GM19452 (cell line): ENCODE data around the gene WNK4.
"Not testable (repeated sequence)": the region's sequence is repeated elsewhere in the genome, so short reads cannot be mapped to it uniquely, and the experiment has no call there.

Experiments
- ATAC-seq: cut with Tn5 transposase; IDR thresholded peaks from one replicate; pipeline ENCODE4 v1.9.1; 2021; ENCODE audit not compliant: unreplicated experiment

Gene WNK4

DNA sequence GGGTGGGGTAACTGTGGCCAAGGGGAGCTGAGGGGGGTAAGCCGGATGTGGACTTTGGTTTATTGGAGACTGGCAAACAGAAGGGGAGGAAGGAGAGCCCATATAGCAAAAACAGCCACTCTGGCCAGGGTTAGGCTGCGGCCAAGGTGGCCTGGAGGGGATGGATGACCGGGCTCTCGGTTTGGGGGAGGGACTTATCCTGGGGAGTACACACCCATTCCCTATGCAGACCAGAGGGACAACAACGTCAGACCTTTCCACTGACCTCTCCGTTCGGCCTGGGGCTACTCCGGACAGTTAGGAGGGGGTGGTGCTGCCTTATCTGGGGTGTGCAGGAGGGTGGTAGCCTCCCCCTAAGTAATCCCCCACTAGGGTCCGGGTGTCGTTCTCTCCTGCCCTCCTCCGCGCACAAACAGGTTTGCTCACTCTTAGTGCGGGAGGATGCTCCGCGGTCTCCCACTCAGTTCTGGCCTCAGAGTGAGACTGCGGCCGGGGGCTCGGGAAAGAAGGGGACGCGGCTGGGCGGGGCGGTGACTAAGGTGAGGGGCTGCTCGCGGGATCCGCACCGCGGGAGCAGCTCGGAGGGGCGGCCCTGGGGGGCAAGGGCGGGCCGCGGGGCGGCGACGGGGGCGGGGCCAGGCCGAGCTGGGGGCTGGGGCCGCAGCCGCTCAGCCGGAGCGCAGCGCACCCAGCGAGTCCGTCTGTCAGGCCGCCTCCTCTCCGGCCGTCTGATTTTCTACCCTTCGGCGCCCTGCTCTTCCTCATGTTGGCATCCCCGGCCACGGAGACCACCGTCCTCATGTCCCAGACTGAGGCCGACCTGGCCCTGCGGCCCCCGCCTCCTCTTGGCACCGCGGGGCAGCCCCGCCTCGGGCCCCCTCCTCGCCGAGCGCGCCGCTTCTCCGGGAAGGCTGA, at the start of gene WNK4:
Gene WNK4, plus strand, starts transcription at position 675 of the 915 bp plus-strand sequence. Its CDS starts 89 bp downstream, at position 764.
- no peak for ATAC-seq

DNA sequence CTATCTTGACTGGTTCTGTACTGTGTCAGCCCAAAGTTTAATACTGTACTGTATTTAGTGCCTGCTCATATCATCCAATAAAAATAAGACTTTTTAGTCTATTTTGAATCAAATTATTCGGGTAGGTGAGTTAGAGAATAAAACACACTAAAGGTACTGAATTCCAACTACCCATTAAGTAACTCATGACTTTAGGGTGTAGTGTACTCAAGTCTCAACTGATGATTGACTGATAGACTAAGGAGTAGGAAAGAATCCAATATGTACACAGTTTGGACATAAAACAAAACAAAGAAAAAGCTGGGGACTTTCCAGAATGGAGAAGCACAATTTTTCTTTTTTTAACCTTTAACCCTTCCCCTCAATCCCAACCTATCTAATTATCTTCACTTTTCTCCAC, 39.7 kb upstream of the WNK4 start:
- no peak for ATAC-seq

DNA sequence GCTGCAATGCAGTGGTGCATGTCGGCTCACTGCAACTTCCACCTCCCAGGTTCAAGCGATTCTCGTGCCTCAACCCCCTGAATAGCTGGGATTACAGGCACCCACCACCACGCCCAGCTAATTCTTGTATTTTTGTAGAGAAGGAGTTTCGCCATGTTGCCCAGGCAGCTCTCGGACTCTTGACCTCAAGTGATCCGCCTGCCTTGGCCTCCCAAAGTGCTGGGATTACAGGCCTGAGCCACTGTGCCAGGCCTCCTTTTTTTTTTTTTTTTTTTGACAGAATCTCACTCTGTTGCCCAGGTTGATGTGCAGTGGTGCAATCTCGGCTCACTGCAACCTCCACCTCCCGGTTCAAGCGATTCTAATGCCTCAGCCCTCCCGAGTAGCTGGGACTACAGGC, 37.5 kb upstream of the WNK4 start:
- not testable (repeated sequence) for ATAC-seq

DNA sequence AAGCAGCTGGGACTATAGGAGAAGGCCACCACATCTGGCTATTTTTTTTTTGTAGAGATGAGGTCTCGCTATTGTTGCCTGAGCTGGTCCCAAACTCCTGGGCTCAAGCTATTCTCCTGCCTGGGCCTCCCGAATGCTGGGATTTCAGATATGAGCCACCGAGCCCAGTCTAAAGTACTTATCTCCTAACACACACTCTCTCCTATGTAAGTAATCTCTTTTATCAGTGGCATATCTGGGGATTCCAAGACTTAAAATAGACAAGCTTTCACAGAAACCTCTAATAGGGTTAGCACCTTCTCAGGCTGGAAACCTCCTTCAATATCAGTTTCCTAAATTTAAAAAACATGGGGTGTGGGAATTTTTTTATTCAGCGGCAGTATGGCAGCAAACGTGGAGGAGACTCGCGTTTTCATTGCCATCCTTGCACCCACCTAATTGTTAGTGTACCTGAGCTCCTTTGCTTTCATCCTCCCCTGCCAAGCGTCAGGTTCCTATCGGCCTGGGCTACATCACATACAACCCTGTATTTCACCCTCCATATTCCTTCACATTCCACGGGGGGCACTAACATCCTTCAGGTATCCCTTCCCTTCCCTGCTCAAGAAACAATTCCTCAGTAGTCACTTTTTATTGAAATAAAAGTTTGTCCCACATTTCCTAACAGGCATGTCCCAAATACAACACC, 36.7 kb upstream of the WNK4 start:
- ATAC-seq = no peak

DNA sequence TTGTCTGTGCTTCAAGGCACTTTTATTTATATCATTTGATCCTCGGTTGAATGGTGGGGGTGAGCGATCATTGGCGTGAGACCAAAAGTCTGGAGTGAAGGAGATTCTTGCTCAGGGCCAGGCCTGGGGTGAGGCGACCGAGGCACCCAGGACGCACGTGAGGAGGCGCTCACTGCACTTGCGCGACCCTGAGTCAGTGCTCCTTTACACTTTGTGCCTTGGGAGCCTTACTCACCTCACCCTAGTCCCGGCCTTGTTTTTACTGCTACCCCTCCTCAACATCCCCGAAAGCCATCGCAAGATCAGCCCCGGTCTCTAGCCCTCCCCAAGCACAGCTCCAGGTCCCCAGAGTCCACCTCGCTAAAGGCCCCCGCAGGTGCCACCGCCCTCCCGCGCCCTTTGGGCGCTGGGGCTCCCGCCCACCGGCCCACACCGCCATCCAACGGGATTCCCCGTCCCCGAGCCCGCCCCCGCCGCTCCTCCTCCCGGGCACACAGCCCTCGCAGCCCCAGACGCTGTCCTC, 36.1 kb upstream of the WNK4 start:
- ATAC-seq = peak; percentile 57

DNA sequence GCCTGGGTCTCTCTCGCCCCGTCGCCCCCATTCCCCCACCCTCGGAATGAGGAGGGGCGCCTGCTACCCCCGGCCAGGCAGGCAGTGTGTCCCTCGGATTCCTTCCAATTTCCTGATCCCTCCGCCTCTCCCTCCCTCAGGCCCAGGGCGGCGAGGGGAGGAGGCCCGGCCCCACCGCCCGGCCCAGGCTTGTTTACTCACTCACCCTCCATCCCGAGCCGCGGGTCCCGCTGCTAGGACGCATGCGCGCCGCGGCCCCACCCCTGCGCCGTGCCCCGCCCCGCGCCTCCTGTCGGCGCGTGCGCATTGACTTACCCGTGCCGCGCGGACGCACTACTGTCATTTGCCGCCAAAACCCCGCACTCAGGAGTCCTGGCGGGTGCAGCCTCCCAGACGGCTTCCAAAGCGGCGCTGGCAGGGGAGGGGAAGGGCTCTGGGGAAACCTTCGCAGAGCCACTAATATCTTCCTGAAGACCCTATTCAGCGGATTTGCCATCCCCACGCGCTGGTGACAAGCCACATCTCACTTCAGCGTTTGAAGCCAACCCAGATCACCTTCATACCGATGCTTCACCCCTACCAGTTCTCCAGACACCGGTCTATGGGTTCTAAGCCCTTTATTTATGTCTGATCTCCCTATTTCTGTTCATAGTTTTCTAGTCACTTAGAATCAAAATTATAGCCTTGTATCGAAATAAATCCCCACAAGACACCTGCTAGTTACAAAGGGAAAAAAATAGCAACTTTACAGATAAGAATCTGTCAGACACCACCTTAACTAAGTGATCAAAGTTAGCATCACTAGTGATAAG, 35.4 kb upstream of the WNK4 start, which contains the start of gene EZH1:
Gene EZH1, minus strand, starts transcription at position 235 of the 812 bp plus-strand sequence. CDS start 16,099 bp downstream, outside the sequence.
- peak; percentile 76 for ATAC-seq

DNA sequence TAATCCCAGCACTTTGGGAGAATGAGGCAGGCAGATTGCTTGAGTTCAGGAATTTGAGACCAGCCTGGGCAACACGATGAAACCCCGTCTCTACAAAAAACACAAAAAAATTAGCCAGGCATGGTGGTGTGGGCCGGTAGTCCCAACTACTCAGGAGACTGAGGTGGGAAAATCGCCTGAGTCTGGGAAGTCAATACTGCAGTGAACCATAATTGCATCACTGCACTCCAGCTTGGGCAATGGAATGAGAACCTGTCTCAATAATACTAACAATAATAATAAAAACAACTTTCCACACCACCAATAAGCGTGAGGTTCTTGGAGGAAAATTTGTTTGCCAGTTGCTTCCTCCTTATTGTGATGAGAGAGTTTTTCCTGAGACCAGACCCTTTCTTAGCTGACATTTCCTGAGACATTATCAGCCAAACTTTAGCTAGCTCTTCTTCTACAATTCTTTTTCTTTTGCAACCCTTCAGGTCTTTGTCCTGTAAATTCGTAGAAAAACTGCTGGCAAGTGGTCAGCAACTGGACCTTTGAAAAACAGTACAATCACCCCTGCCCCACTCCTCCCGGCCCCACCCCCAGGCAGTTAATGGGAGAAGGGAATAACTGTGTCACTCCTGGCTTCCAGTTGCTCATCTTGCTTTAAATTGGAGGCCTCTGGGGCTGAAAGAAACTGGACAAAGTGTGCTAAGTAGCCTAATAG, 32.1 kb upstream of the WNK4 start:
- ATAC-seq = no peak

DNA sequence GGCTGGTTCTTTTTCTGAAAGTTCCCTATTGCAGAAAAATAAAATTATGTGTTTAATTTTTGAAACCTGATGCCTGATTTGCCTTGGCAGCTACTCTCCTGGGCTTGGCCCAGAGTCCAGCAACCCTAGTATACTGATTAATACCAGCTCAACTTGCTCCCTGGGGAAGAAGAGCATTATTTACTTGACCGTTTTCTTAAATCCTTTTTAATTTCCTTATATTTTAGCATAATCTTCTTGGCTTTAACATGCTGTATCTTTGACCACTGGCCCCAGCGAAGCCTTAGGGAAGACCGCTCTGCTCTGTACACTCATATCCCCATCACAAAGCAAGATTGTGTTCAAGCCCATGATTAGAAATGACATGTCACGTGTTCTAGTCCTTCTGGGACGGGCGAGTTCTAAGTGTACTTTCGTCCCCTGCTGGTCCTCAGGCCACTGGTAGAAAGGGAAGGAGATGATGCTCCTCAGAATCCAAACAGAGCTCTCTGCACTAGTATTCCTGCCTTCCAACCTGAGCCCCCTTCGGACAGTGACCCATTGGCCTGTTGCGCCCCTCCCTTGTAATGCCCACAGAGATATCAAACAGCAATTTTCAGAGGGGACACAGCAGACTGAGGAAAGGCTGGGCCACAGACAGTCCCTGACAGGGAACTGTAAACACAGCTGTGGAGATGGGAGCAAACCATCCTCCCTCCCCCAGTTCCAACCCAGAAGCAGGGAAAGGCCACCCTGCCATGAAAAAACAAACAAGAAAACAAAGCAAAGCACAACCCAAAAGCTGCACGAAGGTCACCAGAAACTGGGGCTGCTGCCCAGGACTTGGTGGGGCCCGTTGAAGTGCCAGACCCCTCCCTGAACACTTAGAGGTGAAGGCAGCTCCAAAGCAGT, 31.3 kb upstream of the WNK4 start:
- no peak for ATAC-seq

DNA sequence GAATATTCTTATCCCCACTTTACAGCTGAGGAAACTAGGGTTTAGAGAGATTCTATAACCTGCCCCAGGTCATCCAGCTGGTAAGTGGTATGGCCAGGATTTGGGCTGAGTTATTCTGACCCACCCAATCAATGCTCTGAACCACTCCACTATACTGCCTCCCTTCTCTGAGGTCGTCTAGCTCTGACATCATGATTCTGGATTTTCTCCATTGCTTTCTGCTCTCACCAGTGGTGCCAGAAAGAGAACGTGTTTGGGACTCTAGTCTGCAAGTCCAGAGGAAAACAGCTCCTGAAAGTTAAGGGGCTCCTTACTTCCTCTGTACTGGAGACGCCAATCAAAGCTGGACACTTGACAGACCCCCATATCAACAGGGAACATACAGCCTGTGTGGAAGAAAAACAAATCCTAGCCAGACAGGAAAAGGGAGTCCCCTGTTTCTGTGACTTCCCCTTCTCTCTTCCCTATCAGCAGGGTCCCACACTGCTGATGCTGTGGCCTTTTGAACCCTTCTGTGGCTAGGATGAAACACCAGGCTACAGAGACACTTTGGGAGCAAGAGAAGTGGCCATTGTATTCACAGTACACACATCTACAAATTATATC, 29.6 kb upstream of the WNK4 start:
- ATAC-seq = no peak

DNA sequence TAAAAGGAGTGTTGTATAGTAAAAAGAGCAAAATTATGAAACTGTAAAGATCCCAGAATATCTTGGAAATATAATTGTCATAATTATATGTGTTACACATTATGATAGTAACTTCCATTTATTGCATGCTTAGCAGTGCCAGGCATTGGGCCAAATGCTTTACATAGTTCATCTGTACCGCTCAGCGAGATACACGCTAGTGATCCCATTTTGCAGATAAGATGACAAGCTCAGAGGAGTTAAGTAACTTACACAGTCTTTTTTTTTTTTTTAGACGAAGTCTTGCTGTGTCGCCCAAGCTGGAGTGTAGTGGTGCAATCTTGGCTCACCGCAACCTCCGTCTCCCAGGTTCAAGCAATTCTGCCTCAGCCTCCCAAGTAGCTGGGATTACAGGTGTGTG, 28.8 kb upstream of the WNK4 start:
- no peak for ATAC-seq

DNA sequence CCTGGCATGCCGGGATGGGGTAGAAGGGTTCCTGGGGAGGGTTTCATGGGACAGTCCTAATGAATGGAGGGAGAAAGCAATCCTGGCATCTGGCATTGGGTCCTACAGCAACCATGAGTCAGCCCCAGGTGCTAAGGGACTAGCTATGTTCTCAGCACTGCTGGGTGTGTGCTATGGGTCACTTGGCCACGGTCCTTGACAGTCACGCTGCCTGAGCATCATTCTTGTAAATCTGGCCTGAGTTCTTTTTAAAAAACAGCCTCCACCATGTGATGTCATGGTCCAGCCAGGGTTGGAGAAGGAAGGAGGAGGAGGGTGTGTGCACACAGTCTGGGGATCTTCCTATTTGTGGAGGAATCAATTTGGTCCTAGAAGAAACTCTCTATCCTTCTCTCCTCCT, 25.6 kb upstream of the WNK4 start:
- ATAC-seq = no peak

DNA sequence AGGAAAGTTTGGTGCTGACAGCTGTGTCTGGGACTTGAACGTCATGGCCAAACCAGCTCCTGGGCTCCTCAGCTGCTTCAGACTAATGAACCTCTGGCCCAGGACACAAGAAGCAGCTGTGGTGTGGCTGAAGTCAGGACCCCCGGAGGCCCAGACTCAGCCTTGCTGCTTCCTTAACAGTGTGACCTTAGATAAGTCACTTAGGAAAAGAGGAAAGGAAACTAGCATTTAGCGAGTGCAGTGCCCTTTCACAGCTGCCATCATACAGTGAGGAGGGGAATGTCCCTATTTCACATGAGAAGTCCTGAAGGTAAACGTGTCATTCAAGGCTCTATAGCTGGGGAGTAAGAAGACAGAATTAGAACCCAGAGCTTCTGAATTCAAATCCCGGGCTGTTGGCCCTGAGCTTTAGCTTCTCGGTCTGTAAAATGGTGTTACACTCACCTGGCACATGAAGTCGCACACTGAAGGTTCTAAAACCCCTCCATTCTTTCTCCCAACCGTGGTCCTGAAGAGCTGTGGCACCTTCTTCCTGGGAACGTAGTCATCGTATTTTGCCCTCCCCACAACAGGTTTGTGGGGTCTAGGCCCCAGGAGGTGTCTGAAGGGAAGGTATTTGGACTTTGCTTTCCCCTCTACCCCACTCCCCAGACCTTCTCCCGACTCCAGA, 20.3 kb upstream of the WNK4 start:
- ATAC-seq = no peak

DNA sequence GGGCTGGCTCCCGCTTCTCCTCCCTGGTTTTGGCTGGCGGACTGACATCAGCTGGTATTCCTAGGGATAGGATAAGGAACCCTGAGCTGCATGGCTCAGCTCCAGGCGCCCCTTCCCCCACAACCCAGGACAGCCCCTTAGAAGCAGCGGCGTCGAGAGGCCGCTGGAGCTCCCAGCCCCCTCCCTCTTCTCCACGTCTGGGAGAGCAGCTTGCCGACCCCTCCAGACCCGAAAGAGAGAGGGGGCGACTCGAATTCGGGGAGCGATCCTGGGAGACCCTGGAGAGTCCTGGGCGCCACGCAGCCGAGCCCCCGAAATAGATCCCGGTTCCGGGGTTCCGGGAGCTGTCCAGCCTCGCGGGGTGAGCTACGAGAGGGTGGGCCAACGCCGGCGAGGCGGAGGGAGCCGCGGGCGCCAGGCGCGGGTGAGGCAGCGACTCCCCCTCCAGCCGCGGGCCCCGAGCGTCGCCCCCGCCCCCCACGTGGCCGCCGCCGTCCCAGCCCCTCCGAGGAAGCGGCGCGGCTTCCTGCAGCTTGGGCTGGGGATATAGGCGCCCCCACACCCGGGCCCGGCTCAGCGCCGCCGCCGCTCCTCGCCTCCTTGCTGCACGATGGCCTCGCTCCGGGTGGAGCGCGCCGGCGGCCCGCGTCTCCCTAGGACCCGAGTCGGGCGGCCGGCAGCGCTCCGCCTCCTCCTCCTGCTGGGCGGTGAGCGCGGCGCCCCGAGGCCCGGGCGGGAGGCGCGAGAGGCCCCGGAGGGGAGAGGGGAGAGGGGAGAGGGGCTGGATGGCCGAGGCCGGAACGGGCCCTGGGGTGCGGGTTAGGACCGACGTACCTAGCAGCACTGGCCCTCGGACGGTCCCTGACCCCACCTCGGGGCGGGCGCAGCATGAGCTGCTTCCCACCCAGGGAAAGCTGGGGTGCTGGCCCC, 19.5 kb upstream of the WNK4 start, which contains the start of gene RAMP2:
Gene RAMP2, plus strand, starts transcription at position 576 of the 930 bp plus-strand sequence. Its CDS starts 35 bp downstream, at position 611.
- no peak for ATAC-seq

DNA sequence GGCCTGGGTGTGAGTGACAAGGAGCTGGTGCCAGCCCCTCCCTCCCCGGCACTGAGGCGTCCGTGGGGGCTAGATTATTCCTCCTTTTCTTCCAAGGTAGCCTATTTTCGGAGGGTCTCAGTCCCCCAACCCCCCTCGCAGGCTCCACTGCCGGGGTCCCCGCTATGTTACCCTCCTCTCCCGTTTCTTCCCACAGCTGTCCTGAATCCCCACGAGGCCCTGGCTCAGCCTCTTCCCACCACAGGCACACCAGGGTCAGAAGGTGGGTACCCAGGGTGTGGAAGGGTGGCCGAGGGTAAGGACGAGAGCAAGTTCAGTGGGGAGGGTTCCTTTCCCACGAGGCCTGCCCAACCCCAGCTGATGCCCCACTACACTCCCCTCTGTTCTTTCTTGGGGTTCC, 18.8 kb upstream of the WNK4 start:
- no peak for ATAC-seq

DNA sequence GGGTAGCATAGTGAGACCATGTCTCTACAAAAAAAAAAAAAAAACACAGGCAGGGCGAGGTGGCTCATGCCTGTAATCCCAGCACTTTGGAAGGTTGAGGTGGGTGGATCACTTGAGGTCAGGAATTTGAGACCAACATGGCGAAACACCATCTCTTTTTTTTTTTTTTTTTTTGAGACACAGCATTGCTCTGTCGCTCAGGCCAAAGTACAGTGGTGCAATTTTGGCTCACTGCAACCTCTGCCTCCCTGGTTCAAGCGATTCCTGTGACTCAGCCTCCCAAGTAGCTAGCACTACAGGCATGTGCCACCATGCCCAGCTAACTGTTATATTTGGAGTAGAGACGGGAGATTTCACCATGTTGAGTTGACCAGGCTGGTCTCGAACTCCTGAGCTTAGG, 14.3 kb upstream of the WNK4 start:
- ATAC-seq = no peak

DNA sequence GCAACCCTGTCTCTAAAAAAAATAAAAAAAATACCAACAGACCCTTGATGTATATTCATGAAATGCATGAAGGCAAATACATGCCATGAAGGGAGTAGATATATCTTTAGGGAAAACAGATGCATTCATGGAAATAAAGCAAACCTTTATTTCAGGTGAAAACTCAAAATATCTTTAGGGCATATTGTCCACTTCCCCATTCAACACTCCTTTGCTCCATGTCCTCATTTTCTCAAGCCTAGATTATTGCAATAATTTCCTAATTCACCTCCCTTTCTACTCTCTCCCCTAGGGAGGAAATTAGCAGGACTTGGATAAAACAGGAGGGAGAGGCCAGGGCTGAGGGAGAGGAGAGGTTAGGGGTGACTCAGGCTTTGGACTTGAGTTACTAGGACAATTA, 12.9 kb upstream of the WNK4 start:
- no peak for ATAC-seq

DNA sequence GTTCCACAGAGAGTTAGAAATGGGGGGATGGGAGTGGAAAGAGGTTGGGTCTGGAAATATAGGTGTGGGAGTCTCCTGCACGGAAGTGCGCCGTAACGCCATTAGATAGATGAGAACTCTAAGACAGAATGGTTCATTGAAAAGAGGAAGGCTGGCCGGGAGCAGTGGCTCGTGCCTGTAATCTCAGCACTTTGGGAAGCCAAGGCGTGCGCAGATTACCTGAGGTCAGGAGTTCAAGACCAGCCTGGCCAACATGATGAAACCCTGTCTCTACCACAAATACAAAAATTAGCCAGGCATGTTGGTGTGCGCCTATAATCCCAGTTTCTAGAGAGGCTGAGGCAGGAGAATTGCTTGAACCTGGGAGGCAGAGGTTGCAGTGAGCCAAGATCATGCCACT, 12.4 kb upstream of the WNK4 start:
- ATAC-seq = not testable (repeated sequence)
